H9 (cell line): ENCODE results near the gene SCOC. TPM values are rescaled to one million over a fixed set of nuclear protein-coding genes. Genes with fewer than 3 reads are reported as not detected.

Source experiments
- DNase-seq: peaks from one replicate; pipeline ENCODE4 v3.0.0-alpha.2; 2017
- H2AFZ ChIP-seq: one replicate; pipeline ENCODE4 v1.6.1; 2013; ENCODE audit warnings: mild to moderate bottlenecking, low read length, control low read depth, moderate library complexity
- H2AK5ac ChIP-seq: 2 replicates; pipeline ENCODE4 v1.6.1; 2013; ENCODE audit warnings: low read length, control low read depth, mixed read lengths; ENCODE audit not compliant: insufficient read length
- H2BK120ac ChIP-seq: one replicate; pipeline ENCODE4 v1.6.1; 2013; ENCODE audit warnings: low read depth, mild to moderate bottlenecking, low read length, control low read depth, inconsistent platforms; ENCODE audit not compliant: poor library complexity, severe bottlenecking
- H2BK12ac ChIP-seq: 2 replicates; pipeline ENCODE4 v1.6.1; 2013; ENCODE audit warnings: low read length, control low read depth, mixed read lengths, low read depth; ENCODE audit not compliant: insufficient read length
- H2BK15ac ChIP-seq: 2 replicates; pipeline ENCODE4 v1.6.1; 2013; ENCODE audit warnings: low read depth, low read length, control low read depth
- H2BK20ac ChIP-seq: one replicate; pipeline ENCODE4 v1.6.1; 2013; ENCODE audit warnings: low read depth, mild to moderate bottlenecking, low read length, control low read depth, inconsistent platforms; ENCODE audit not compliant: poor library complexity, severe bottlenecking
- H2BK5ac ChIP-seq: 2 replicates; pipeline ENCODE4 v1.6.1; 2013; ENCODE audit warnings: low read length, control low read depth, mixed read lengths; ENCODE audit not compliant: insufficient read length
- H3K14ac ChIP-seq: 2 replicates; pipeline ENCODE4 v1.6.1; 2013; ENCODE audit warnings: low read length, control low read depth; ENCODE audit not compliant: insufficient read depth
- H3K18ac ChIP-seq: 2 replicates; pipeline ENCODE4 v1.6.1; 2013; ENCODE audit warnings: low read depth, mild to moderate bottlenecking, mixed read lengths, low read length, control low read depth; ENCODE audit not compliant: insufficient read length
- H3K23ac ChIP-seq: 2 replicates; pipeline ENCODE4 v1.6.1; 2013; ENCODE audit warnings: low read length, control low read depth, mixed read lengths, low read depth; ENCODE audit not compliant: insufficient read length
- H3K23me2 ChIP-seq: 2 replicates; pipeline ENCODE4 v1.6.1; 2013; ENCODE audit warnings: low read depth, mild to moderate bottlenecking, mixed read lengths, low read length, control low read depth; ENCODE audit not compliant: insufficient read length, poor library complexity, severe bottlenecking
- H3K27ac ChIP-seq: 2 replicates; pipeline ENCODE4 v1.5.1; 2013; ENCODE audit warnings: low read length, control low read depth, mixed read lengths, low read depth; ENCODE audit not compliant: insufficient read length
- H3K27me3 ChIP-seq: 2 replicates; pipeline ENCODE4 v1.6.1; 2013; ENCODE audit warnings: low read length, control low read depth, inconsistent platforms; ENCODE audit not compliant: insufficient read depth
- H3K4ac ChIP-seq: 2 replicates; pipeline ENCODE4 v1.6.1; 2013; ENCODE audit warnings: low read depth, mild to moderate bottlenecking, control low read depth, inconsistent platforms, low read length, moderate library complexity
- H3K4me1 ChIP-seq: 2 replicates; pipeline ENCODE4 v1.6.1; 2013; ENCODE audit warnings: low read length, control low read depth, inconsistent platforms; ENCODE audit not compliant: insufficient read depth
- H3K4me2 ChIP-seq: 2 replicates; pipeline ENCODE4 v1.6.1; 2013; ENCODE audit warnings: low read length, control low read depth, mixed read lengths; ENCODE audit not compliant: insufficient read length, insufficient read depth
- H3K56ac ChIP-seq: 2 replicates; pipeline ENCODE4 v1.6.1; 2013; ENCODE audit warnings: low read depth, mild to moderate bottlenecking, mixed read lengths, low read length, control low read depth; ENCODE audit not compliant: insufficient read length
- H3K79me1 ChIP-seq: 2 replicates; pipeline ENCODE4 v1.6.1; 2013; ENCODE audit warnings: low read depth, mild to moderate bottlenecking, moderate library complexity, low read length, control low read depth, inconsistent platforms; ENCODE audit not compliant: insufficient read depth, poor library complexity, severe bottlenecking
- H3K79me2 ChIP-seq: 2 replicates; pipeline ENCODE4 v1.6.1; 2013; ENCODE audit warnings: low read length, control low read depth, inconsistent platforms; ENCODE audit not compliant: insufficient read depth
- H3K9ac ChIP-seq: 2 replicates; pipeline ENCODE4 v1.6.1; 2013; ENCODE audit warnings: low read length, control low read depth, mixed read lengths; ENCODE audit not compliant: insufficient read length; ENCODE audit errors: extremely low read depth
- H3K9me3 ChIP-seq: one replicate; pipeline ENCODE4 v1.6.1; 2013; ENCODE audit warnings: low read depth, low read length, inconsistent platforms; ENCODE audit not compliant: control insufficient read depth
- H3T11ph ChIP-seq: one replicate; pipeline ENCODE4 v1.6.1; 2013; ENCODE audit warnings: mild to moderate bottlenecking, low read length, control low read depth, inconsistent platforms
- H4K20me1 ChIP-seq: one replicate; pipeline ENCODE4 v1.6.1; 2013; ENCODE audit not compliant: control insufficient read depth, insufficient read length, insufficient read depth
- H4K5ac ChIP-seq: 2 replicates; pipeline ENCODE4 v1.6.1; 2013; ENCODE audit warnings: low read depth, mild to moderate bottlenecking, mixed read lengths, low read length, control low read depth; ENCODE audit not compliant: insufficient read length
- H4K8ac ChIP-seq: replicated peaks from 2 replicates; pipeline ENCODE4 v1.6.1; 2013; ENCODE audit warnings: low read length, control low read depth, mixed read lengths, low read depth; ENCODE audit not compliant: insufficient read length
- H4K91ac ChIP-seq: 2 replicates; pipeline ENCODE4 v1.6.1; 2013; ENCODE audit warnings: low read depth, mild to moderate bottlenecking, moderate library complexity, mixed read lengths, low read length, control low read depth; ENCODE audit not compliant: insufficient read length
- H3K27ac Mint-ChIP-seq, 3 experiments: 2 replicates in 2 of 3; 3 replicates in 1 of 3; pipeline ENCODE4 v1.8.0; 2020 to 2021; ENCODE audit warnings: mixed read lengths in 3 of 3, mild to moderate bottlenecking in 1 of 3, moderate library complexity in 1 of 3
- H3K27me3 Mint-ChIP-seq: 2 replicates; pipeline ENCODE4 v1.8.0; 2021; ENCODE audit warnings: low read depth, mild to moderate bottlenecking, moderate library complexity, mixed read lengths
- H3K36me3 Mint-ChIP-seq, 3 experiments: 2 replicates in 2 of 3; 3 replicates in 1 of 3; pipeline ENCODE4 v1.8.0; 2020 to 2021; ENCODE audit warnings: low read depth in 3 of 3, mixed read lengths in 3 of 3; ENCODE audit not compliant: insufficient read depth in 1 of 3
- H3K4me1 Mint-ChIP-seq, 2 experiments: 2 replicates each; pipeline ENCODE4 v1.8.0; 2020; ENCODE audit warnings: mixed read lengths in 2 of 2
- H3K4me3 Mint-ChIP-seq, 2 experiments: 2 replicates in 1 of 2; 3 replicates in 1 of 2; pipeline ENCODE4 v1.8.0; 2020 to 2021; ENCODE audit warnings: mild to moderate bottlenecking in 2 of 2, mixed read lengths in 2 of 2, moderate library complexity in 1 of 2
- H3K9me3 Mint-ChIP-seq, 2 experiments: 2 replicates in 1 of 2; 3 replicates in 1 of 2; pipeline ENCODE4 v1.8.0; 2020; ENCODE audit warnings: mild to moderate bottlenecking in 2 of 2, mixed read lengths in 2 of 2, moderate library complexity in 1 of 2
- CTCF ChIP-seq: fragments of 200-600 bp; sonication (generic); conservative IDR thresholded peaks from 3 replicates; pipeline ENCODE4 v1.8.0; 2021; ENCODE audit warnings: antibody characterized with exemption, mild to moderate bottlenecking
- WGBS: extraction: QIAGEN DNeasy Blood & Tissue Kit; methylation state at CpG from one replicate; pipeline ENCODE4 v1.1.7; 2013; ENCODE audit warnings: missing lambda C conversion rate, low lambda C conversion rate, mixed read lengths; ENCODE audit not compliant: insufficient read length; ENCODE audit errors: extremely low coverage; 5-methylcytosine and 5-hydroxymethylcytosine counted together
- total RNA-seq: library from RNA; stranded (reverse); gene quantifications from 2 replicates; pipeline ENCODE4 v1.2.1, GENCODE V29; 2021

SCOC gene
- total RNA-seq, 1 experiment from 2014 or later: 29.4 TPM

GRCh38 chr4:140395668-140396067 is 22.2 kb downstream of the SCOC start:
- H2BK5ac ChIP-seq: no peak overlapping the region
- Mint-ChIP-seq H3K4me3 (no peak overlapping the region), H3K4me1 (no peaks in the 10 kb centered on the region), H3K36me3 (no peaks in the 10 kb centered on the region), H3K27me3 (no peaks in the 10 kb centered on the region; the same call in 1 of the 2 replicates), H3K9me3 (no peaks in the 10 kb centered on the region), H3K27ac (no peak overlapping the region)
- H4K20me1 ChIP-seq: no peaks in the 10 kb centered on the region
- no peak overlapping the region for H3K14ac ChIP-seq
- H3K27me3 ChIP-seq: no peaks in the 10 kb centered on the region
- H3K56ac ChIP-seq: no peak overlapping the region
- H2BK20ac ChIP-seq: no peak overlapping the region
- H2BK120ac ChIP-seq: no peak overlapping the region
- DNase-seq: no peak
- no peak overlapping the region for H3K23ac ChIP-seq
- H3K79me1 ChIP-seq: no peaks in the 10 kb centered on the region
- H4K8ac ChIP-seq: no peak overlapping the region
- no peaks in the 10 kb centered on the region for H3K79me2 ChIP-seq
- no peak overlapping the region for H3T11ph ChIP-seq
- H3K4ac ChIP-seq: no peak overlapping the region
- no CpG with 5 or more reads among the region's 5 CpGs for WGBS
- H4K91ac ChIP-seq: no peak overlapping the region
- H3K18ac ChIP-seq: no peak overlapping the region
- H2AK5ac ChIP-seq: no peak overlapping the region
- H3K23me2 ChIP-seq: no peaks in the 10 kb centered on the region
- H3K4me2 ChIP-seq: no peak overlapping the region
- H3K9me3 ChIP-seq: no peaks in the 10 kb centered on the region
- no peaks in the 10 kb centered on the region for H3K4me1 ChIP-seq
- peak; percentile 35; the same call in 2 of the 3 replicates for TF ChIP-seq CTCF
- no peak overlapping the region for H4K5ac ChIP-seq
- H2BK15ac ChIP-seq: no peak overlapping the region
- H2BK12ac ChIP-seq: no peak overlapping the region
- H3K9ac ChIP-seq: no peak overlapping the region
- no peak overlapping the region for H3K27ac ChIP-seq
- H2AFZ ChIP-seq: no peak overlapping the region
